HepG2 (cell line): Measurements from ENCODE around the gene MIEF1.

Experiments used
- EEA1 ChIP-seq: sonication (generic); formaldehyde crosslinking; IDR thresholded peaks from 2 replicates; pipeline ENCODE4 v1.5.1; 2020; ENCODE audit warnings: mild to moderate bottlenecking, missing genetic modification reagents, borderline replicate concordance
- MLLT10 ChIP-seq: sonication (generic); formaldehyde crosslinking; IDR thresholded peaks from 2 replicates; pipeline ENCODE4 v1.4.0; 2020; ENCODE audit warnings: missing genetic modification reagents
- TBL1XR1 ChIP-seq: fragments of 150-350 bp; IDR thresholded peaks from 2 replicates; pipeline ENCODE4 v1.6.1; 2014; ENCODE audit warnings: borderline replicate concordance, low read length; ENCODE audit not compliant: partially characterized antibody
- ZC3H4 ChIP-seq: sonication (generic); formaldehyde crosslinking; IDR thresholded peaks from 2 replicates; pipeline ENCODE4 v1.4.0; 2020; ENCODE audit warnings: missing genetic modification reagents, borderline replicate concordance

- TF ChIP-seq ZC3H4 (CRISPR knock-in tag): no peak
- no peak for TF ChIP-seq MLLT10 (CRISPR knock-in tag)
- no peak for TF ChIP-seq TBL1XR1
- TF ChIP-seq EEA1 (CRISPR knock-in tag): no peak
Measured at GRCh38 chr22:39490135-39490798, 11.8 kb upstream of the MIEF1 start.
